NCI-H146 (cell line): ENCODE results near the gene TMEM256.

ENCODE experiments used
- DNase-seq: peaks from one replicate; lab custom pipeline; 2025; lab: John Stamatoyannopoulos, UW

The TMEM256 gene

DNA sequence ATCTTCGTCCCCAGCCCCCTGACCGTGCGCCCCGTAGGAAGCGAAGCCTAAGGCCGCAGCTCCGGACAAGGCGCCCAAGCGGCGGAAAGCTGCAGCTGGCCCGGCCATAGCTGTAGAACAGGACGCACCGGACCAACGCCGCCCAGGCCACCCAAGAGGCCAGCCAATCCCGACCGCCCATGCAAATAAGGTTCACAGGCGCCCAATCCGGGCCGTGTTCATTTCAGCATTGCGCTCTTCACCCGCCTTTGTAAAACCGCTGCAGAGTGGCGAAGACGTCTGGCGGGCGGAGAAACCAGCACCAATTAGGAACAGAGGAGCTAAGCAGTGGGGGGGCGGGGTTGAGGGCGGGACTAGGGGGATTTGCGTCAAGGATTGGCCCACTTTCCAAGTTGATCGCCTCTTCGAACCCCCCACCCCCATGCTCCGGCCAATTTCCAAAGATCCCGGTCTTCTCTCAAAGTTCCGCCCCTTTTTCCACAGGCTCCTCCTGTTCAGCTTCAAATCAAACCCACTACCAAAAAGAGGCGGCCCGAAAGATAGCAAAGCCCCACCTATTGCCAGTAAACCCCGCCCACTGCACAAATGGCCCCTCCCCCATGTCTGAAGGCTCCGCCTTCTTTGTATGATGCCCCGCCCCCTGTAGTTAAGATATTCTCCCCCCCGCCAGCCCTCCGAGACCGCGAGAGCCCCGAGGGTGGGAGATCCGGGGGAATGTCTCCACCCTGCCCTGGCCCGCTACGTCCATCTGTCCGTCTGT, at the start of gene TMEM256:
Gene TMEM256, minus strand, starts transcription at position 121 of the 760 bp plus-strand sequence. Its CDS starts 13 bp downstream, at position 108.
- DNase-seq: peak; percentile 99

DNA sequence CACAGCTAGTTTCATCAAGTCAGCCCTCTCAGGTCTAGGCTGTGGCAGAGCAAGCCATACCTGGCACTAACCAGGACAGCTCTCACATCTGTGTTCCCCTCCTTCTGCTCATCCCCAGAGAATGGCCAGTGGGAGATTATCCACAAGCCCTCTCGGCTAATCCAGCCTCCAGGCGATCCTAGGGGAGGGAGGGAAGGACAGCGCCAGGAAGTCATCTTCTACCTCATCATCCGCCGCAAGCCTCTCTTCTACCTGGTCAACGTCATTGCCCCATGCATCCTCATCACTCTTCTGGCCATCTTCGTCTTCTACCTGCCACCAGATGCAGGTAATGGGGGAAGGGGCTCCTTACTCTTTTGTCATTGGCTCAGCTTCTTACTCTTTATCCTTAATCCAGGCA, 44.6 kb upstream of the TMEM256 start:
- no peak for DNase-seq

DNA sequence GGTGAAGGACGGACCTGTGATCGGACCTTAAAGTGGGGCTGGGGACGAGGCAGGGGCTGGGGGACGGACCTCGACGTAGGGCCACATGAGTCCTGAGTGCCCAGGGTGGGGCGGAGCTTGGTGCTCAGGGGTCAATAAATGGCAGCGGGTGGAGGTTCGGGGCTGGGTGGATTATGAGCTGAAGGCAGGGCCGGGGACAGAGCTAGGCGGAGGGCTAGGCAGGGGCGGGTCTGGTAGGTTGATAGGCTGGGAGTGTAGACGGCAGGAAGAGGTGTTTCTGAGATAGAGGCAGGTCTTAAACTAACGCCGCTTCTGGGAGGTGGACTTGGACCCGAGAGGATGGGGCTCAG, 41.7 kb upstream of the TMEM256 start:
- no peak for DNase-seq

GRCh38 chr17:7444682-7445618, 41.1 kb upstream of the TMEM256 start, which contains the start of gene CHRNB1:
Gene CHRNB1 (plus strand): TSS chr17:7445061. CDS start chr17:7445128, 67 bp downstream.
- no peak for DNase-seq

DNA sequence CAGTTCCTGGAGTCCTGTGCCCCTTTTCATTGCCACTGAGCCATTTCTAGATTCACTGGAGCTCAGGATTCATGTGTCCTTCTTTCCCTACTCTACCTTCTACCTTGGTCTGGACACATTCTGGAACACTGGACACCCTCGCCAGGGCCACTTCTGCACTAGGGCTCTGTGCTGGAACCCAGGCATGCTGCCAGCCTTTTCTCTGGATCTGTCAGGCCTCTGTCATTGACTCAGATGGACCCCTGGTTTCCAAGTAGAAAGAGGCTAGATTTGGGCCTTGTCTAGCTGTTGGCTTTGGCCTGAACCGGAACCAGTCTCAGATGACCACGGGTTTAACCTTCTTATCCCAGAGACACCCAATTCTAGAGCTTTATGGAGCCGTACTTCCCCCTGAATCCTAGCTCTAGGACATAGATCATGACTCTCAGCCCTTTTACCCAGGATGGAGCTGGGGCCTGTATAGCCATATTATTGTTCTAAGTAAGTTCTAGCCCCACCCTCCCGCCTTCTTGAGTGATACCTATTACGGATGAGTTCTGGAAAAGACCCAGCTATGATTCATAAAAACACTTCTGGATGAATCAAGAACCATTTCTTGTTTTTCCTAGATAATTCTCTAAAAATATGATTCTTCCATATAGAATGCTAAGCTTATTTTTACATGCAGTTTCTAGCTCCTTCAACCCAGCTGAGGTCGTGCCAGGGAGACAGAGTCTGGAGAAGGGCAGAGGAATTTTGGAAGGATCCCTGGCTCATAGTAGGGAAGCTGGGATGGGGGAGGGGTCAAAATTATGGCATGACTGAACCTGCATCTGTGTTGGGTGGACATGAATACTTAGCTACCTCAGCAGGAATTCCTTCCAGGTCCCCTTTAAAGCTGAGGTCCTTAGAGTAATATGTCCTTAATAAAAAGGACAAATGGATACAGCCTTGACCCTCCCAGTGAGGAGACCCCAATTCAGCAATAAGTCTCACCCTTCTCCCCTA, 39.9 kb upstream of the TMEM256 start:
- DNase-seq: no peak

DNA sequence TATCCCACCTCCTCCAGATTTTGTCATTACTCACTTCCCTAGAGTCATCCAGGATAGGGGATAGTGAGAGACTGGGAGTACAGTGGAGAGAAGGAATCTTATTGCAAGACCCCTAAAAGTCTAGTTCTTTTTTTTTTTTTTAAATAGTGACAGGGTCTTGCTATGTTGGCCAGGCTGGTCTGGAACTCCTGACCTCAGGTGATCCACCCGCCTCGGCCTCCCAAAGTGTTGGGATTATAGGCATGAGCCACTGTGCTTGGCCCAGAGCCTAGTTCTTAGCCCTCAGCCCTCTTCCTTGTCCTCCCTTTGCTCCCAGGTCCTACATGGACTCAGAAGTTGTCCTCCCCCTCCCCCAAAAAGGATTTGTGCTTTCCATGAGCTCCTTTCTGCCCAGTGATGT, 38.2 kb upstream of the TMEM256 start:
- no peak for DNase-seq

GRCh38 chr17:7441266-7441665, 37.4 kb upstream of the TMEM256 start:
- no peak for DNase-seq

- DNase-seq: no peak
Measured at GRCh38 chr17:7440834-7441195, 36.9 kb upstream of the TMEM256 start.

DNA sequence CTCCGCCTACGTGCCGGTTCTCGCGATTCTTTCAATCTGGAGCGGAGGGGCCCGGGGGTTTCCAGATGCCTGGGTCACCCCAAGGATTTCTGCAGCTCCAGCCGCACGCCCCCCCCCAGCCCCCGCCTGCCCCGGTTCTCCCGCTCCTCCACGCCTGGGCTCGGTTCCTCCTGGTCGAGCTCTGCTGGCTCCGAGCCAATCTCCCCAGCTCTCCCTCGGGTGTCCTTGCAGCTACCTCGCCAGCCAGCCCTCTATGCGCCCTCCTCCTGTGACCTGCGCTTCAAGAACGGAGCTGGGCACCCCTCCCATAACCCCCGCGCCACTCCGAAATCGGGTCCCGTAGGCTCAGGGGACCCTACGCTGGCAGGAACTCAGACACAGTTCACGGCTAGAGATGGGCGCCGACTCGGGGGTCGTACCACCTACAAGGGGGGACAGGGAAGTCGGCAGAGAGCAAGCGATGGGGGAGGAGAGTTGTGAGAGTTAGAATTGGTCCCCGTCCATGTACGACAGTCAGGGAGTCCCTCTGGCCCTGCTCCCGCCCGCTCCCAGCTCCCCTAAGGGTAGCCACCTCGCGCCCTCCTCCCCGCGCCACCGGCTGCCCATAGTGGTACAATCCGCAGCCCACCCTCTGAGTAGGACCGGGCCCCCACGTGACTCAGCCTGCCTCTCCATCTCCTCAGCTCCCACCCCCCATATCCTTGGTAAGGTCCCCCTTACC, 36.4 kb upstream of the TMEM256 start:
- peak; percentile 65 for DNase-seq

- DNase-seq: no peak
Measured at GRCh38 chr17:7439462-7440112, 35.7 kb upstream of the TMEM256 start, which contains the start of gene FGF11. Gene FGF11 (plus strand): TSS chr17:7439512. CDS start chr17:7439621, 109 bp downstream.

DNA sequence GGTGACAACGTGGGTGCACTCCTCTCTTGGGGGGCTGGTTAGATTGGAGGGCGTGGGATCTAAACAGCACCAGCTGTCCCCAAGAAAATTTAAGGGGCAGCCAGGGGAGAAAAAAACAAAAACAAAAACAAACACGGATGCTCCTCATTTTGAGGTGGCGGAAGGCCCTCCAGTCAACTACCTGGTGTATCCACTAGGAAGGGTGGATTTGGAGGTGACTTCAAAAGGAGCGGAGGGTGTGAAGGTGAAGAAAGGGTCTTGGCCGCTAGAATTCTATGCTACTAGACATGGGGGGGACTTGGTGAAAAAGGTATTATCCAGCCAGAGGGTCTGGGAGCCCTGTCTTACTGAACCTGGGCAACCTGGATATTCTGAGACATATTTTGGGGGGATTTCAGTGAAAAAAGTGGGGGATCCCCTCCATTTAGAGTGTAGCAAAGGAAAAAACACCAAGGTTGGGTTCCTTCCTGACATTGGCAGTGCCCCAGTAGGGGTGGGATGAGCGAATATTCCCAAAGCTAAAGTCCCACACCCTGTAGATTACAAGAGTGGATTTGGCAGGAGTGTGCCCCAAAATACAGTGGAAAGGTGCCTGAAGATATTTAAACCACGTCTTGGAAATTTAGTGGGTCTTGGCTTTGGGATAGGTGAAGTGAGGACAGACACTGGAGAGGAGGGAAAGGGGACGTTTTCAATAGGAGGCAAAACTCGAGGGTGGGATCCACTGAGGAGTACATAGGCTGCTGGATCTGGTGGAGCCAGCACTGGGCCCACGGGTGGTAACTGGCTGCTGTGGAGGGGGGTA, 35.0 kb upstream of the TMEM256 start:
- DNase-seq: no peak

- DNase-seq: no peak
Measured at GRCh38 chr17:7437950-7438614, 34.2 kb upstream of the TMEM256 start.

GRCh38 chr17:7437369-7437863, 33.5 kb upstream of the TMEM256 start:
- DNase-seq: no peak

DNA sequence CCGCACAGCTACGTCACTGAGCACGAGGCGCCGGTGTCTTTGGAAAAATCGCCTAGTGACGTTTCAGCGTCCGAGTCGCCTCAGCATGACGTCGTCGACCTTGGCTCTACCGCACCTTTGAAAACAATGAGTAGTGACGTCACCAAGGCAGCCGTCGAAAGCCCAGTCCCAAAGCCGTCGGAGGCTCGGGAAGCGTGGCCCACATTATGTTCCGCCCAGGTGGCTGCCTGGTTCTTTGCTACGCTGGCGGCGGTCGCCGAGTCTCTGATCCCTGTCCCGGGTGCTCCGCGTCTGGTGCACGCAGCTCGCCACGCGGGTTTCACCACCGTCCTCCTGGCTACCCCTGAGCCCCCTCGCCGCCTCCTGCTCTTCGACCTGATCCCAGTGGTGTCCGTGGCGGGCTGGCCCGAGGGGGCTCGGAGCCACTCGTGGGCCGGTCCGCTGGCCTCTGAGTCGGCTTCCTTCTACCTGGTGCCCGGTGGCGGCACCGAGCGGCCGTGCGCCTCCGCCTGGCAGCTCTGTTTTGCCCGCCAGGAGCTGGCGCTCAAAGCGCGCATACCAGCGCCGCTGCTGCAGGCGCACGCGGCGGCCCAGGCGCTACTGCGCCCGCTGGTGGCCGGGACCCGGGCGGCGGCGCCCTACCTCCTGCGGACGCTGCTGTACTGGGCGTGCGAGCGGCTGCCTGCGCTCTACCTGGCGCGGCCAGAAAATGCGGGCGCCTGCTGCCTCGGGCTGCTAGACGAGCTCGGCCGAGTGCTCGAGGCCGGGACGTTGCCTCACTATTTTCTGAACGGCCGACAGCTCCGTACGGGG, 32.9 kb upstream of the TMEM256 start:
- DNase-seq: peak; percentile 52

DNA sequence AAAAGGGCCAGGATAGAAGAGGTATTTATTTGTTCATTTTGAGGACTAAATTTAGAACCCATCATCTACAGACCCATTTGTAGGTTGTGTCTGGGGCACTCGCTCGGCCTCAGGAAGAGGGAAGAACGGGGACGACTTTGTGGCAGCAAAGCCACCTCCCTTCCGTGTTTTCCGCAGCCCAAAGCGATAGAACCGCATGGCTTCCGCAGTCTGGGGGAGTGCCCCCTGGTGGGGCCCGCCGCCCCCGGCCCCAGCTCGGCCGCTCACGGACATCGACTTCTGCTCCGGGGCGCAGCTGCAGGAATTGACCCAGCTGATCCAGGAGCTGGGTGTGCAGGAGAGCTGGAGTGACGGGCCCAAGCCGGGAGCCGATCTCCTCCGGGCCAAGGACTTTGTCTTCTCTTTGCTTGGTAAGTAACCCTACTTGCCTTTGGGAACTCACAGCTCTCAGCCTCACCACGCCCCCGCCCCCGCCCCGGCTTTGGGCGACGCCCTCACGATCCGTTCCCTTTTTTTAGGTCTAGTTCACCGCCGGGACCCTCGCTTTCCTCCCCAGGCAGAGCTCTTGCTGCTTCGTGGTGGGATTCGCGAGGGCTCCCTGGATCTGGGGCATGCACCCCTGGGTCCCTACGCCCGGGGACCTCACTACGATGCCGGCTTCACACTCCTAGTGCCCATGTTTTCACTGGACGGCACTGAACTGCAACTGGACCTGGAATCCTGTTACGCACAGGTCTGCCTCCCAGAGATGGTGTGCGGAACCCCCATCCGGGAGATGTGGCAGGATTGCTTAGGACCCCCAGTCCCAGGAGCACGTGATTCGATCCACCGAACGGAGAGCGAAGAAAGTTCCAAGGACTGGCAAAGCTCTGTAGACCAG, 32.0 kb upstream of the TMEM256 start:
- peak; percentile 58 for DNase-seq

- DNase-seq: no peak
Measured at GRCh38 chr17:7432296-7432695, 28.4 kb upstream of the TMEM256 start.

GRCh38 chr17:7431231-7431630, 27.3 kb upstream of the TMEM256 start:
- DNase-seq: no peak
